NOMO-1 treated with DMSO at 0.1 percent for 48 hours (cell line): ENCODE results near the gene FTCD.

ENCODE experiments used
- DNase-seq: peaks from one replicate; lab custom pipeline; 2025; ENCODE audit not compliant: unreplicated experiment; lab: John Stamatoyannopoulos, UW

The FTCD gene

GRCh38 chr21:46124083-46124925 lies 31.1 kb downstream of the FTCD start:
- no peak for DNase-seq

- DNase-seq: no peak
Observed at GRCh38 chr21:46122758-46123683, 32.4 kb downstream of the FTCD start.

DNA sequence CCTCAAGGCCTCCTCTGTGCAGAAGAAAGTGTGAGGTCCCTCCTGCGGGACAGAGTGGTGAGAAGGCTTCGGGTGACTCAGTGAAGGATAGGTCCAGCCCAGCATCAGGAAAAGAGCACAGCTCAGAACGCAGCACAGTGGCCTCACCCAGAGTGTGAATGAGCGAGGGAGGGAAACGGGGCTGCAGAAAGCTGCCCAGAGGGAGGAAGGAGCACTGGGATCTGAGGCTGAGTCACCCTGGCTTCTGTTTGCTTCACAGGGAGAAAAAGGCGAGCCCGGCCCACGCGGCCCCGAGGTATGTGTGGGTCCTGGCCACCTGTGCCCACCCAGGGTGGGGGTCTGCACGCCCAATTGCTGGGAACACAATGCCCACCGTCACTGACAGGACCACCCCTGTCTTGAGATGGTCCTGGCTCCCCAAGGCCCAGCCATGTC lies 33.1 kb downstream of the FTCD start:
- no peak for DNase-seq

GRCh38 chr21:46121286-46122221 lies 33.8 kb downstream of the FTCD start:
- no peak for DNase-seq

- no peak for DNase-seq
Observed at GRCh38 chr21:46120301-46121285, 34.8 kb downstream of the FTCD start.

- DNase-seq: no peak
Observed at GRCh38 chr21:46119637-46120271, 35.6 kb downstream of the FTCD start.

DNA sequence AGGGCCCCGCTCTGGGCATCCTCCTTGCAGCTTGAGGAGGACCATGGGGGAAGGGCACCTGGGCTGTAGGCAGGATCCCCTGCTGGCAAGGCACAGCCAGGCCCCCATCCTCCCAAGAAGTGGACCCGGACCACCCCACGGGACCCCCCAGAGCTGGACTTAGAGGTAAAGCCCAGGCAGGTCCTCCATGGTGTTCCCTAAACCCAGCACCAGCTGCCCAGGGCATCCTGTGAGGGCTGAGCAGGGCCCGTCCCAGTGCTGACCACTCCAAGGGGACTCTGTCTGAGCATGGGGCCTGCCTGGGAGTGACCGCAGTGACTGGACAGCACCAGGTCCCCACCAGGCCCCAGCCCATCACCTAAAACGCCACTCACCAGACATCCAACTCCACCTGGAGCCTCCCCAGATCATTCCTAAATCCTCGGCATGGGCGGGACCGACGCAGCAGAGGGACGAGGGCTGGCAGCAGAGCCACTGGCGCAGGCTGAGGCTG lies 36.2 kb downstream of the FTCD start:
- no peak for DNase-seq

DNA sequence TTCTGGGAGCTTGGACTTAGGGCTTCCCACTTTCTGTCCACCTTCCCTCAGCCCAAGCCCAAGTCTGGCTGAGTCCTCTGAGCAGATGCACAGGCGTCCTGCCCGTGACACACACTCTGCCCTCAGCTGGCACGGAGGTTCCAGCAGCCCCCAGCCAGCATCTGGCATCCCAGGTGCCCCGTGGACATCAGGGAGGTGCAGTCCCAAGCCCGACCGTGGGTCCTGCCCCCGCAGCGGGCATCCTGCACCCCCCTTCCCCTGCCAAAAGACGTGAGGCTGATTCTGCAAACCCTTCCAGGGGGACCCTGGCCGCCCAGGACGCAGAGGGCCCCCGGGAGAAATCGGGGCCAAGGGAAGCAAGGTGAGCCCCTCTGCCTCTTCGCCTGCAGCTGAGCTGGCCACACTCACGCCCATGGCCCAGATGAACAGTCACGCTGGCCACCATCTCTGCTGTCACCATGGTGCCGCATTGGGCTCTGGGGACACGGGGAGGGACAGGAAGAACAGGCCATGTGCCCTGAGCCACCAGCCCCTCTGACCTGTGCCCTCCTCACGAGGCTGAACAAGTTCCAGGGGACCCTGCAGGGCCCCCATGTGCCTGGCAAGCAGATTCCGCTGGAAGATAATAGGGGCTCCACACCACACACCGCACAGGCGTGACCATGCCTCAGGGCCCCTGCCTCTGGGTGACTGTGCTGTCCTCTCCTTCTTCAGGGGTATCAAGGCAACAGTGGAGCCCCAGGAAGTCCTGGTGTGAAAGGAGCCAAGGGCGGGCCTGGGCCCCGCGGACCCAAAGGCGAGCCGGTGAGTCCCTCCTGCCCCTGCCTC lies 36.8 kb downstream of the FTCD start:
- DNase-seq: no peak

DNA sequence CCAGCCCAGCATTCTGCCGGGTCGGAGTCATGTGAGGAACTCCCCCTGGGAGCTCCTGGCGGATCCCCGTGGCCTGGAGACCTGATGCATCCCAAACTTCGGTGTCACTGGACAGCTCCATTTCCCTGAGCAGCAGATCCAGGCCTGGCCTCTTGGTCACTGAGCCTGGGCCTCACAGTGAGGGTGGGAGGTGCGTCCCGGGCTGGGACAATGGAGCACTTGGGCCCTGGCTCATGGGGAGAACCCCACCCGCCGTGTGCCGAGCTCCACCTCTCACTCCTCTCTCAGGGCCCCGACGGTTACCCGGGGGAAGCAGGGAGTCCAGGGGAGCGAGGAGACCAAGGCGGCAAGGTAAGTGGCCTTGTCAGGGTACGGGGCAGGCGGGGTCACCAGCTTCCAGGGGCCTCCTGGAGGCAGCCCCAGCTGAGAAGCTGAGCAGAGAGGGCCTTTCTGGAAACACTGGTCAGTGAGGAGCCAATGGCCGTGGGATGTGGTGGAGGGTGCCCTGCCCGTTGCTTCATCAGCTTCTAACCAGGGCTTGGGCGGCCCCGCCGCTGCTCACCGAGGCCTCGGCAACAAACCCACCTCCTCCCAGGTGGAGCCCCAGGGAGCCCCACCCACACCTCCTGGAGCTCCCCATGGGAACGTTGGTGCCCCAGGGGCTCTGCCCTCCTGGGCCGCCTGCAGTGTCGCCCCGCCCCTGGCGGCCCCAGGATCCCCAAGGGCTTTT lies 37.6 kb downstream of the FTCD start:
- no peak for DNase-seq

DNA sequence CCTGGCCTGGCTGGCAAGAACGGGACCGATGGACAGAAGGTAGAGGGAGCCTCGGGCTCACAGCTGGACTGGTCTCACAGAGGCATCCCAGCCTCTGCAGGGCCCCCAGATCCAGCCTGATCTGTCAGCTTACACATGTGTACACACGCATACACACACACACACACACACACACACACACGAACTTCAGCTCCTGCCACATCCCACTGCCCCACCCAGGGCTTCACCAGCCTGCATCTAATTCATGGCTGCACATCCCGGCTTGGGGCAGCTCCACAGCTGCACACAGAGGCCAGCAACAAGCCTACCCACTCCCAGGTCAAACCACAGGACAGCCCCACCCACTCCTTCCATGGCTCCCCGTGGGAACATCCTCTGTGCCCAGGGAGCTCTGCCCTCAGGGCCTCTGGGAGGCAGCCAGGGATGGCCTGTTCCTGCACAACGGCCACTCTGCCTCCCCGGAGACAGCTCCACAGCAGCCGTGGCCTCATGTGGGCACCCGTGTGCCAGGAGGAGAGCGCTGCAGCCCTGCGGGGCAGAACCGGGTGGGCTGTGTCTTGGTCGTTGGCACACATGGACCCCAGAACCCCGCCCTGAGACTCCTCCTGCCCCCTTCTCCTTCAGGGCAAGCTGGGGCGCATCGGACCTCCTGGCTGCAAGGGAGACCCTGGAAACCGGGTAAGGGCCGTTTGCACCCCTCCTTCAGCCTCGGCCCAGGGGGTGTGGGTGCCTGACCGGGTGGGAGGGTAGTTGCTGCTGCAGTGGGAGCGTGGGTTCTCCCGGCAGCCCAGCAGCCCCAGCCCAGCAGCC lies 38.4 kb downstream of the FTCD start:
- DNase-seq: no peak

DNA sequence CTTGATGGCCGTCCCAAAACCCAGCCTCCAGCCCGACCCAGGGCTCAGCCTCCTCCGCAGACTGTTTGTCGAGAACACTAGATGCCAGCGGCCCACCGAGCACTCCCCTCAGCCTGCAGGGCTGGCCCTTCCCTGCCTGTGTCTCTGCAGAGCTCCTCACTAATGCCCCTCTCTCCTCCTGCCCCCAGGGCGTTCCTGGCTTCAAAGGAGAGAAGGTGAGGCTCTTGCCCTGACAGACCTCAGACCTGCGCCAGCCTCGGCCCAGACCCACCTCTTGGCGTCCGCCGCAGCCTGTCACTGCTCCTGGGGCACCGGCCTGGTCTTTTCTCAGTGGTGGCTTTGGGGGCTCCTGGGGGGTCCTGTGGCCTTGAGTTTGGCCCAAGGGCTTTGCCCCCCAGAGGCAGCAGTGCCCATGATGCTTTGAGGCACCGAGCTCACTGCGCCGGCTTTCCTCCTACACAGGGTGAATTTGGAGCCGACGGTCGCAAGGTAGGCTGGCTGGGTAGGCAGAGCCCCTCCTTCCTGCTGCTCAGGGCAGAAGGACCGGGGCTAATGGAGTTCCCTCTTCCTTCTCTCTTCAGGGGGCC lies 39.1 kb downstream of the FTCD start:
- no peak for DNase-seq

GRCh38 chr21:46115441-46116188 lies 39.8 kb downstream of the FTCD start:
- no peak for DNase-seq

DNA sequence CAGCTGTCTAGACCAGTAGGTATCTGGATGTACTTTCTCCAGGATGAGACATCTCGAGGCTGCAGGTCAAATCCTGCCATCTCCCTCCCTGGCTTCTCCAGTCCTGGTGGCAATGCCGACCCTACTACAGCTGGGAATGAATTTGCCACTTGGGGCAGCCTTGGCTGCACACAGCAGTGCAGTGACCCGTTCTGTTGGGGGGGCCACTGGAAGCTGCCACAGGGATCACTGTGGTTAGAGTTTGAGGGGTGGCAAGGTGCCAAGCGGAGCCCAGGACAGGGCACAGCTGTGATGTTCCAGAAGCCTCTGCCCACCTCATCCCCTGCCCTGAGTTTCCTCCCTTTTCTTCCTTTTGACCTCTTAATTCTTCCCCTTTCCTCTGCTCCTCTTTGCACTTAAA lies 40.4 kb downstream of the FTCD start:
- DNase-seq: no peak

DNA sequence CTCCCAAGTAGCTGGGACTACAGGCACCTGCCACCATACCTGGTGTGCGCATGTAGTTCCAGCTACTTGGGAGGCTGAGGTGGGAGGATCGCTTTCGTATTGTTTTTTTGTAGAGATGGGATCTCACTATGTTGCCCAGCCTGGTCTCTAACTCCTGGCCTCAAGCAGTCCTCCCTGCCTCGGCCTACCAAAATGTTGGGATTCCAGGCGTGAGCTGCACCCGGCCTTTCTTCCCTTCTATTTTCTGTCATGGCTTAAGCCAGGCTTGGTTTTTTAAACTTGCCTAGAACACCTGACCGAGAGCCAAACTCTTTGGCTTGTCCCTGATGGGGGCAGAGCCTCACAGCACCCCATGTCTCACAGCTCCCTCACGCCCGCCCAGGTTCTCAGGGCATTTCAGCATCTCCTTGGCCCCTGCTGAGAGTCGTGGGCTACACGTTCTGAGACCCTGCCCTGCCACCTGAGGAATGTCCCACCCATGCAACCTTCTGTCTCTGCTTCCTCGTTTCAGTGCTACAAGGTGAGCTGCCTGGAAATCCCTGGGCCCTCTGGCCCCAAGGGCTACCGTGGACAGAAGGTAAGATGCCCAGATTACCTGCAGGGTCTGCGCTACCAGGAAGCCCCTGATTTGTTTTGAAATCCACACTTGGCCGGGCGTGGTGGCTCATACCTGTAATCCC lies 41.7 kb downstream of the FTCD start:
- DNase-seq: no peak

DNA sequence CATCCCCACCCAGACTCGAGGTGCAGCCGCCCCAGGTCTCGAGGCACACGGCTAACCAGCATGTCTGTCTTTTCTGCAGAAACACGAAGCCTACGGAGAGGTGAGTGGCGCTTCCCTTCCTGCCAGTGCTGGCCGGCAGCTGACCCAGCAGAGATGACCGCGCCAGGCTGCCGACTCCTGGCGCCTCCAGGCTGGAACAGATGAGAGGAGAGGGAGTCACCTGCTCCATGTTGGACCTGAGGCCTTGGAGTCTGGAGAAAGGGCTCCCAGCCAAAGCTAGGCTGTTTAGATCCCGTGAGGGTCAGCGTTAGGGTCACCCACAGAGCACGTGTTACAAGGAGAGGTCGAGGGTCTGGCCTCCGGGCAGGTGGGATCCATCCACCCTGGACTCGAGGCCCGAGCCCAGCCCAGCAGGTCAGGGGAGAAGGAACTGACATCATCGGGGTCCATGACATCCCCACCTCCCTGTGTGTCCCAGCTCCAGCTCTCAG lies 42.6 kb downstream of the FTCD start:
- no peak for DNase-seq
